GM23338 (cell line): ENCODE data around the gene MYCBPAP. TPM values are rescaled to one million over a fixed set of nuclear protein-coding genes. Genes with fewer than 3 reads are reported as not detected.

Source experiments
- ATAC-seq: fragments of 200-7000 bp; cut with Tn5 transposase; 3 replicates; pipeline ENCODE4 v1.9.1; 2020
- DNase-seq: peaks from one replicate; pipeline ENCODE4 v3.0.0-alpha.2; 2015; ENCODE audit warnings: low spot score
- H2AFZ ChIP-seq: fragments of 200-600 bp; sonication (generic); 2 replicates; pipeline ENCODE4 v1.8.0; 2016; ENCODE audit warnings: antibody characterized with exemption, mild to moderate bottlenecking, moderate library complexity
- H3F3A ChIP-seq: fragments of 200-600 bp; sonication (generic); replicated peaks from 2 replicates; pipeline ENCODE4 v1.8.0; 2017; ENCODE audit warnings: antibody characterized with exemption, mixed run types, low read depth
- H3K27ac ChIP-seq: fragments of 200-600 bp; sonication (generic); 2 replicates; pipeline ENCODE4 v1.6.1; 2016; ENCODE audit warnings: low read depth
- H3K27me3 ChIP-seq: fragments of 200-600 bp; sonication (generic); 2 replicates; pipeline ENCODE4 v1.8.0; 2016; ENCODE audit warnings: mild to moderate bottlenecking, mixed run types, moderate library complexity; ENCODE audit not compliant: insufficient read depth
- H3K36me3 ChIP-seq: fragments of 200-600 bp; sonication (generic); 2 replicates; pipeline ENCODE4 v1.8.0; 2016; ENCODE audit warnings: mild to moderate bottlenecking; ENCODE audit not compliant: insufficient read depth
- H3K4me1 ChIP-seq: fragments of 200-600 bp; sonication (generic); 2 replicates; pipeline ENCODE4 v1.8.0; 2016; ENCODE audit warnings: mild to moderate bottlenecking, moderate library complexity; ENCODE audit not compliant: insufficient read depth
- H3K4me2 ChIP-seq: fragments of 200-600 bp; sonication (generic); 2 replicates; pipeline ENCODE4 v1.7.1; 2017; ENCODE audit warnings: mixed run types
- H3K4me3 ChIP-seq: fragments of 200-600 bp; sonication (generic); 2 replicates; pipeline ENCODE4 v1.6.1; 2016; ENCODE audit warnings: mixed run types
- H3K79me2 ChIP-seq: fragments of 200-600 bp; sonication (generic); replicated peaks from 2 replicates; pipeline ENCODE4 v1.8.0; 2017; ENCODE audit warnings: mild to moderate bottlenecking; ENCODE audit not compliant: insufficient read depth
- H3K9me2 ChIP-seq: fragments of 200-600 bp; sonication (generic); 2 replicates; pipeline ENCODE4 v1.8.0; 2017; ENCODE audit not compliant: insufficient read depth
- H4K20me1 ChIP-seq: fragments of 200-600 bp; sonication (generic); replicated peaks from 2 replicates; pipeline ENCODE4 v1.8.0; 2017; ENCODE audit warnings: mild to moderate bottlenecking; ENCODE audit not compliant: insufficient read depth
- H3K27ac Mint-ChIP-seq: 2 replicates; pipeline ENCODE4 v1.8.0; 2020; ENCODE audit warnings: inconsistent platforms, mild to moderate bottlenecking, moderate library complexity, mixed read lengths
- H3K27me3 Mint-ChIP-seq: 3 replicates; pipeline ENCODE4 v1.8.0; 2022; ENCODE audit warnings: low read depth, mild to moderate bottlenecking, moderate library complexity, mixed read lengths, inconsistent platforms; ENCODE audit not compliant: insufficient read depth, poor library complexity
- H3K36me3 Mint-ChIP-seq: 3 replicates; pipeline ENCODE4 v1.8.0; 2021; ENCODE audit warnings: low read depth, mild to moderate bottlenecking, inconsistent platforms, moderate library complexity, mixed read lengths
- H3K4me1 Mint-ChIP-seq: 3 replicates; pipeline ENCODE4 v1.8.0; 2020; ENCODE audit warnings: mild to moderate bottlenecking, inconsistent platforms, mixed read lengths
- H3K4me3 Mint-ChIP-seq: 3 replicates; pipeline ENCODE4 v1.8.0; 2021; ENCODE audit warnings: moderate library complexity, mild to moderate bottlenecking, inconsistent platforms, mixed read lengths
- H3K9me3 Mint-ChIP-seq: 3 replicates; pipeline ENCODE4 v1.8.0; 2020; ENCODE audit warnings: moderate library complexity, mild to moderate bottlenecking, inconsistent platforms, mixed read lengths
- CREB1 ChIP-seq: fragments of 250-450 bp; sonication (Bioruptor Pico); IDR thresholded peaks from 2 replicates; pipeline ENCODE4 v1.5.0; 2020; ENCODE audit warnings: low read depth, mild to moderate bottlenecking, moderate library complexity
- CTCF ChIP-seq, 2 experiments: fragments of 200-600 bp in 1 of 2; sonication (generic) in 1 of 2; conservative IDR thresholded peaks; 2 replicates each; pipeline versions ENCODE4 v1.5.1 to v1.6.1; 2016 to 2017; ENCODE audit warnings: antibody characterized with exemption in 2 of 2, low read depth in 2 of 2, mild to moderate bottlenecking in 2 of 2, moderate library complexity in 1 of 2
- ETS1 ChIP-seq: IDR thresholded peaks from 2 replicates; pipeline ENCODE4 v1.6.1; 2016; ENCODE audit warnings: antibody characterized with exemption
- EZH2 ChIP-seq: fragments of 200-600 bp; sonication (generic); IDR thresholded peaks from one replicate; pipeline ENCODE4 v1.8.0; 2017; ENCODE audit warnings: antibody characterized with exemption, mild to moderate bottlenecking, low read depth; ENCODE audit not compliant: unreplicated experiment
- EZH2phosphoT487 ChIP-seq: fragments of 200-600 bp; sonication (generic); IDR thresholded peaks from one replicate; pipeline ENCODE4 v1.8.1; 2018; ENCODE audit warnings: antibody characterized with exemption; ENCODE audit not compliant: unreplicated experiment
- NANOG ChIP-seq: IDR thresholded peaks from 2 replicates; pipeline ENCODE4 v1.6.1; 2016; ENCODE audit warnings: antibody characterized with exemption, borderline replicate concordance
- POLR2AphosphoS5 ChIP-seq: IDR thresholded peaks from 2 replicates; pipeline ENCODE4 v1.6.1; 2016; ENCODE audit warnings: antibody characterized with exemption, low read depth
- REST ChIP-seq: IDR thresholded peaks from one replicate; pipeline ENCODE4 v1.6.1; 2018; ENCODE audit warnings: antibody characterized with exemption; ENCODE audit not compliant: unreplicated experiment
- ZNF114 ChIP-seq: fragments of 250-450 bp; sonication (Bioruptor Pico); IDR thresholded peaks from 2 replicates; pipeline ENCODE4 v1.5.0; 2020; ENCODE audit warnings: mild to moderate bottlenecking, moderate library complexity
- ZNF331 ChIP-seq: fragments of 250-450 bp; sonication (Bioruptor Pico); IDR thresholded peaks from 2 replicates; pipeline ENCODE4 v1.5.0; 2020; ENCODE audit warnings: low read depth, mild to moderate bottlenecking, moderate library complexity
- ZNF462 ChIP-seq: fragments of 250-450 bp; sonication (Bioruptor Pico); IDR thresholded peaks from 2 replicates; pipeline ENCODE4 v1.5.0; 2020; ENCODE audit warnings: mild to moderate bottlenecking, moderate library complexity
- polyA plus RNA-seq: library from polyadenylated mRNA; unstranded; fragments of >200 nt; fragmentation: Nextera tagmentation; extraction: Ambion mirVana; gene quantifications from 2 replicates; pipeline ENCODE4 v1.2.1, GENCODE V29; 2016
- total RNA-seq: library from RNA; depleted of rRNA; stranded (reverse); fragments of >200 nt; shearing (Covaris generic); gene quantifications from 2 replicates; pipeline ENCODE4 v1.2.3, GENCODE V29; 2014

Gene MYCBPAP
- total and polyA plus RNA-seq, 2 experiments from 2014 or later = 0.63 to 1.7 TPM

GRCh38 chr17:50521514-50521913 lies 13.3 kb downstream of the MYCBPAP start:
- no peak overlapping the region for H2AFZ ChIP-seq
- H3K9me2 ChIP-seq = 0 out of 2 replicates have a peak, but pooled peaks cover 2% of the 10 kb centered on the region
- TF ChIP-seq CTCF (conservative IDR thresholded peaks at IDR 0.05; ENCODE audit: low read depth in 2 of 2) = no peak
- TF ChIP-seq EZH2phosphoT487 = no peak
- no peak for TF ChIP-seq POLR2AphosphoS5
- no peak for TF ChIP-seq ETS1
- TF ChIP-seq ZNF114 = no peak
- TF ChIP-seq EZH2 = no peak
- no peak for TF ChIP-seq CREB1 (CRISPR knock-in tag)
- TF ChIP-seq ZNF462 (CRISPR knock-in tag) = no peak
- no peak for TF ChIP-seq ZNF331 (CRISPR knock-in tag)
- TF ChIP-seq REST = no peak
- TF ChIP-seq NANOG = no peak
- Mint-ChIP-seq H3K27me3 (peaks cover 6% of the 10 kb centered on the region), H3K4me3 (no peak overlapping the region), H3K9me3 (no peaks in the 10 kb centered on the region; the same call in 2 of the 3 replicates), H3K27ac (no peak overlapping the region), H3K4me1 (peaks cover 13% of the 10 kb centered on the region), H3K36me3 (no peaks in the 10 kb centered on the region)
- no peak for ATAC-seq
- H3F3A ChIP-seq = no peaks in the 10 kb centered on the region
- H3K36me3 ChIP-seq = no peaks in the 10 kb centered on the region
- H4K20me1 ChIP-seq = no peaks in the 10 kb centered on the region
- H3K79me2 ChIP-seq = no peaks in the 10 kb centered on the region
- H3K27me3 ChIP-seq = no peaks in the 10 kb centered on the region
- no peaks in the 10 kb centered on the region for H3K4me1 ChIP-seq
- no peak overlapping the region for H3K4me2 ChIP-seq
- no peak overlapping the region for H3K4me3 ChIP-seq
- H3K27ac ChIP-seq = no peak overlapping the region
- DNase-seq = no peak
